Measurements from ENCODE around the gene MRPS21. TPM values are rescaled to one million over a fixed set of nuclear protein-coding genes. Genes with fewer than 3 reads are reported as not detected.
A peak's percentile ranks its signal among the peaks of the same experiment; 100 is the strongest.

MRPS21 gene
- total RNA-seq, 1 experiment from 2014 or later: 133 TPM

- no peak for DNase-seq (ENCODE audit: unreplicated experiment)
- H3K4me3 Mint-ChIP-seq (ENCODE audit: unreplicated experiment): peak overlapping the region; percentile 98
- no peaks in the 10 kb centered on the region for H3K9me3 Mint-ChIP-seq (ENCODE audit: unreplicated experiment)
- peak overlapping the region; percentile 95 for H3K27ac Mint-ChIP-seq (ENCODE audit: low read depth, unreplicated experiment)
- H3K27me3 Mint-ChIP-seq (ENCODE audit: insufficient read depth, unreplicated experiment): no peaks in the 10 kb centered on the region
- H3K4me1 Mint-ChIP-seq (ENCODE audit: insufficient read depth, unreplicated experiment): peaks cover 10% of the 10 kb centered on the region
- BruUV-seq (replicated peaks): TSS peak; percentile 80
- TF ChIP-seq CTCF (IDR thresholded peaks at IDR 0.05; ENCODE audit: unreplicated experiment): no peak
- POLR2A ChIA-PET: interaction anchor here (0.6 to 2.4 kb wide), 14 partner anchors 10 to 307 kb away, joined by 3 to 40 read pairs (median 5); partner anchors contain the start of genes ENSA, MRPS21 and RPRD2
- intact Hi-C loops (cut with micrococcal nuclease): loop anchor here (2.0 kb wide), 1 partner anchor 67 kb away; no protein-coding TSS in a partner anchor
- H3K36me3 Mint-ChIP-seq (ENCODE audit: insufficient read depth, unreplicated experiment): peaks cover 32% of the 10 kb centered on the region
- CTCF ChIA-PET: interaction anchor here (0.7 to 1.5 kb wide), 2 partner anchors 14 to 40 kb away, joined by 3 to 5 read pairs; no protein-coding TSS in a partner anchor
These were observed 28.1 kb downstream of the MRPS21 start for GRCh38 chr1:150321826-150322166.

- CTCF ChIA-PET: no interaction called here
- Mint-ChIP-seq H3K27me3 (ENCODE audit: insufficient read depth, unreplicated experiment) (no peaks in the 10 kb centered on the region), H3K4me1 (ENCODE audit: insufficient read depth, unreplicated experiment) (peaks cover 10% of the 10 kb centered on the region), H3K27ac (ENCODE audit: low read depth, unreplicated experiment) (peak overlapping the region; percentile 95), H3K9me3 (ENCODE audit: unreplicated experiment) (no peaks in the 10 kb centered on the region), H3K4me3 (ENCODE audit: unreplicated experiment) (peak overlapping the region; percentile 98), H3K36me3 (ENCODE audit: insufficient read depth, unreplicated experiment) (peaks cover 37% of the 10 kb centered on the region)
- intact Hi-C loops (cut with micrococcal nuclease): no loop called here
- no TSS peak for BruUV-seq (replicated peaks)
- peak; percentile 73 for DNase-seq (ENCODE audit: unreplicated experiment)
- no peak for TF ChIP-seq CTCF (IDR thresholded peaks at IDR 0.05; ENCODE audit: unreplicated experiment)
- POLR2A ChIA-PET: interaction anchor here (0.8 to 2.4 kb wide), 4 partner anchors 9 to 66 kb away, joined by 3 to 40 read pairs (median 9); partner anchors contain the start of genes CA14 and RPRD2
These were observed 28.6 kb downstream of the MRPS21 start for GRCh38 chr1:150322310-150322709.

- BruUV-seq (replicated peaks): no TSS peak
- TF ChIP-seq CTCF (IDR thresholded peaks at IDR 0.05; ENCODE audit: unreplicated experiment): no peak
- H3K4me1 Mint-ChIP-seq (ENCODE audit: insufficient read depth, unreplicated experiment): no peaks in the 10 kb centered on the region
- no peaks in the 10 kb centered on the region for H3K27me3 Mint-ChIP-seq (ENCODE audit: insufficient read depth, unreplicated experiment)
- POLR2A ChIA-PET: no interaction called here
- peaks cover 100% of the 10 kb centered on the region for H3K36me3 Mint-ChIP-seq (ENCODE audit: insufficient read depth, unreplicated experiment)
- no peak for DNase-seq (ENCODE audit: unreplicated experiment)
- no peak overlapping the region for H3K4me3 Mint-ChIP-seq (ENCODE audit: unreplicated experiment)
- CTCF ChIA-PET: interaction anchor here (0.6 kb wide), 1 partner anchor 27 kb away, joined by 5 read pairs; no protein-coding TSS in a partner anchor
- intact Hi-C loops (cut with micrococcal nuclease): no loop called here
- H3K27ac Mint-ChIP-seq (ENCODE audit: low read depth, unreplicated experiment): no peak overlapping the region
- H3K9me3 Mint-ChIP-seq (ENCODE audit: unreplicated experiment): no peaks in the 10 kb centered on the region
These were observed 39.1 kb downstream of the MRPS21 start for GRCh38 chr1:150332651-150333290.

GRCh38 chr1:150346316-150346715, 52.7 kb downstream of the MRPS21 start:
- no peak for TF ChIP-seq CTCF (IDR thresholded peaks at IDR 0.05; ENCODE audit: unreplicated experiment)
- H3K4me1 Mint-ChIP-seq (ENCODE audit: insufficient read depth, unreplicated experiment): no peaks in the 10 kb centered on the region
- H3K4me3 Mint-ChIP-seq (ENCODE audit: unreplicated experiment): no peak overlapping the region
- H3K27ac Mint-ChIP-seq (ENCODE audit: low read depth, unreplicated experiment): no peak overlapping the region
- no peaks in the 10 kb centered on the region for H3K9me3 Mint-ChIP-seq (ENCODE audit: unreplicated experiment)
- ChIA-PET CTCF (interaction anchor here (0.7 kb wide), 1 partner anchor 11 kb away, joined by 3 read pairs; no protein-coding TSS in a partner anchor), POLR2A (interaction anchor here (0.6 to 2.0 kb wide), 7 partner anchors 10 to 267 kb away, joined by 3 to 10 read pairs (median 4); partner anchors contain the start of gene RPRD2)
- no TSS peak for BruUV-seq (replicated peaks)
- DNase-seq (ENCODE audit: unreplicated experiment): no peak
- H3K36me3 Mint-ChIP-seq (ENCODE audit: insufficient read depth, unreplicated experiment): peaks cover 96% of the 10 kb centered on the region
- intact Hi-C loops (cut with micrococcal nuclease): no loop called here
- no peaks in the 10 kb centered on the region for H3K27me3 Mint-ChIP-seq (ENCODE audit: insufficient read depth, unreplicated experiment)

All from MCF 10A (cell line).